OCI-LY7 (cell line): ENCODE measurements around the gene NDUFA6. TPM values are rescaled to one million over a fixed set of nuclear protein-coding genes. Genes with fewer than 3 reads are reported as not detected.

ENCODE experiments used
- BruUV-seq: library from RNA; stranded (reverse); fragments of 400-500 nt; replicated peaks from 2 replicates; lab custom pipeline; 2021; lab: Mats Ljungman, UMichigan
- CTCF ChIA-PET: fragments of 300-600 bp; sonication (Branson Sonifier 250); formaldehyde crosslinking; loops from one replicate; lab custom pipeline; 2022; ENCODE audit warnings: antibody characterized with exemption; ENCODE audit not compliant: unreplicated experiment; lab: Charles Lee
- POLR2A ChIA-PET: fragments of 300-600 bp; sonication (Branson Sonifier 250); formaldehyde crosslinking; loops from one replicate; lab custom pipeline; 2022; ENCODE audit warnings: antibody characterized with exemption; lab: Charles Lee
- DNase-seq: peaks from one replicate; pipeline ENCODE4 v3.0.0-alpha.2; 2015; ENCODE audit warnings: low spot score
- H2AFZ ChIP-seq: fragments of 200-600 bp; sonication (generic), shearing (Covaris generic); 2 replicates; pipeline ENCODE4 v1.6.1; 2014; ENCODE audit warnings: mild to moderate bottlenecking, antibody characterized with exemption, low read length, moderate library complexity
- H3K27ac ChIP-seq: fragments of 200-600 bp; sonication (generic); 2 replicates; pipeline ENCODE4 v1.5.1; 2014; ENCODE audit warnings: mixed run types, low read depth, mild to moderate bottlenecking, moderate library complexity, low read length, inconsistent platforms; ENCODE audit not compliant: poor library complexity, severe bottlenecking
- H3K36me3 ChIP-seq: fragments of 200-600 bp; sonication (generic); 2 replicates; pipeline ENCODE4 v1.6.1; 2014; ENCODE audit warnings: mild to moderate bottlenecking, antibody characterized with exemption, low read length, moderate library complexity, mixed read lengths; ENCODE audit not compliant: insufficient read depth
- H3K4me1 ChIP-seq: fragments of 200-600 bp; sonication (generic); 2 replicates; pipeline ENCODE4 v1.5.1; 2014; ENCODE audit warnings: mild to moderate bottlenecking, low read length; ENCODE audit not compliant: insufficient read depth, poor library complexity, severe bottlenecking
- H3K4me2 ChIP-seq: fragments of 200-600 bp; sonication (generic); 2 replicates; pipeline ENCODE4 v1.6.1; 2014; ENCODE audit warnings: mild to moderate bottlenecking, low read length
- H3K4me3 ChIP-seq: fragments of 200-600 bp; sonication (generic); 2 replicates; pipeline ENCODE4 v1.5.1; 2014; ENCODE audit warnings: mild to moderate bottlenecking, low read depth, low read length; ENCODE audit not compliant: poor library complexity, severe bottlenecking
- H3K79me2 ChIP-seq: fragments of 200-600 bp; sonication (generic); 2 replicates; pipeline ENCODE4 v1.6.1; 2016; ENCODE audit warnings: low read depth, mild to moderate bottlenecking, low read length, moderate library complexity, mixed read lengths; ENCODE audit not compliant: insufficient read depth
- H3K9me2 ChIP-seq: fragments of 200-600 bp; sonication (generic); 2 replicates; pipeline ENCODE4 v1.6.1; 2016; ENCODE audit warnings: mild to moderate bottlenecking, low read length, mixed read lengths; ENCODE audit not compliant: insufficient read depth
- H3K9me3 ChIP-seq: fragments of 200-600 bp; sonication (generic); 2 replicates; pipeline ENCODE4 v1.6.1; 2014; ENCODE audit warnings: mild to moderate bottlenecking, mixed run types, low read length, mixed read lengths
- H4K20me1 ChIP-seq: fragments of 200-600 bp; sonication (generic); 2 replicates; pipeline ENCODE4 v1.6.1; 2014; ENCODE audit warnings: mild to moderate bottlenecking, antibody characterized with exemption, low read length, moderate library complexity, mixed read lengths; ENCODE audit not compliant: insufficient read depth
- EZH2phosphoT487 ChIP-seq: fragments of 200-600 bp; sonication (generic); IDR thresholded peaks from 2 replicates; pipeline ENCODE4 v1.6.1; 2018; ENCODE audit warnings: low read depth, borderline replicate concordance, mild to moderate bottlenecking, mixed run types, antibody characterized with exemption, low read length, moderate library complexity, mixed read lengths
- intact Hi-C: fragments of 100-400 bp; cut with micrococcal nuclease; formaldehyde crosslinking; loops from one replicate; pipeline ENCODE4 v1.10.0; 2022; ENCODE audit not compliant: unreplicated experiment
- total RNA-seq, 2 experiments: library from RNA; depleted of rRNA in 1 of 2; stranded (reverse); fragments of >200 nt in 1 of 2; shearing (Covaris generic) in 1 of 2; gene quantifications; 2 replicates each; pipeline ENCODE4 v1.2.3, GENCODE V29; 2014 to 2022
- TF ChIP-seq, protein P1 (sequence below): fragments of 200-600 bp; sonication (generic); conservative IDR thresholded peaks from 2 replicates; pipeline ENCODE4 v1.5.1; 2014; ENCODE audit warnings: mild to moderate bottlenecking, antibody characterized with exemption, low read length, moderate library complexity, mixed read lengths

Gene NDUFA6
- total RNA-seq, 2 experiments from 2014 or later = 49.8 to 63.8 TPM

DNA sequence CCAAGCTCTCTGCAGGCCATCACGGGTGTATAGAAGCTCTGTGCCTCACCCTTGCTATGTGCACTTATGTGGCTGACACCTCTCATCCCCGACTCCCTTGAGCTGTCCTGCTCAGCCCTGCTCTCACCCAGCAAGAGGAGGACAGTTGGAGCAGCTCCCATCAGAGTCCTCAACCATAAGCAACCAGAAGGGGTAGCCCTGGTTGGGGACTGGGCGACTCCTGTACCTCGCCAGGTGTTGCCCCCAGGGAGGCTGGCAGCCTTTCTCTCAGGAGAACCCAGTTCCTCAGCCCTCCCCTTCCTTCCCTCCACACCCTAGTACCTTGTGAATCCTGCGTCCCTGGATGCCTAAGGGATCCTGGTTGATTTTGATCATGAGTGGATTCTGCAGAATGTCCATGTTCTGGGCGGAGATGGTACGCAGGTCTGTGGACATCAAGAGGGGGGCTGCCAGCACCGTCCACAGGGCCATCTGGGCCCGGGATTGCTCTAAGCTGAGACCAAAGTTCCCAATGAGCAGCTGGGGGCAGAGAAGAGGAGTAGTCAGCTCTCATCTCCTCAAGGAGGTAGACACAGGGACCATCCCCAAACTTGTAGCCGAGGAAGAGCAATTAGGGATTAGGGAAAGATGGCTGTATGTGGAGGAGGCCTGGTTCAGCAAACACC lies 27.9 kb downstream of the NDUFA6 start:
- ChIA-PET CTCF (no interaction called here), POLR2A (interaction anchor here (0.8 kb wide), 1 partner anchor 283 kb away, joined by 3 read pairs; no protein-coding TSS in a partner anchor)
- TF ChIP-seq, protein P1, sequence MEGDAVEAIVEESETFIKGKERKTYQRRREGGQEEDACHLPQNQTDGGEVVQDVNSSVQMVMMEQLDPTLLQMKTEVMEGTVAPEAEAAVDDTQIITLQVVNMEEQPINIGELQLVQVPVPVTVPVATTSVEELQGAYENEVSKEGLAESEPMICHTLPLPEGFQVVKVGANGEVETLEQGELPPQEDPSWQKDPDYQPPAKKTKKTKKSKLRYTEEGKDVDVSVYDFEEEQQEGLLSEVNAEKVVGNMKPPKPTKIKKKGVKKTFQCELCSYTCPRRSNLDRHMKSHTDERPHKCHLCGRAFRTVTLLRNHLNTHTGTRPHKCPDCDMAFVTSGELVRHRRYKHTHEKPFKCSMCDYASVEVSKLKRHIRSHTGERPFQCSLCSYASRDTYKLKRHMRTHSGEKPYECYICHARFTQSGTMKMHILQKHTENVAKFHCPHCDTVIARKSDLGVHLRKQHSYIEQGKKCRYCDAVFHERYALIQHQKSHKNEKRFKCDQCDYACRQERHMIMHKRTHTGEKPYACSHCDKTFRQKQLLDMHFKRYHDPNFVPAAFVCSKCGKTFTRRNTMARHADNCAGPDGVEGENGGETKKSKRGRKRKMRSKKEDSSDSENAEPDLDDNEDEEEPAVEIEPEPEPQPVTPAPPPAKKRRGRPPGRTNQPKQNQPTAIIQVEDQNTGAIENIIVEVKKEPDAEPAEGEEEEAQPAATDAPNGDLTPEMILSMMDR = no peak
- no peak for TF ChIP-seq EZH2phosphoT487
- no peak overlapping the region for H2AFZ ChIP-seq
- H3K4me3 ChIP-seq = no peak overlapping the region
- no peaks in the 10 kb centered on the region for H4K20me1 ChIP-seq
- intact Hi-C loops = no loop called here
- DNase-seq = no peak
- BruUV-seq = no TSS peak
- no peak overlapping the region for H3K4me2 ChIP-seq
- no peak overlapping the region for H3K27ac ChIP-seq
- no peaks in the 10 kb centered on the region for H3K79me2 ChIP-seq
- H3K4me1 ChIP-seq = no peaks in the 10 kb centered on the region
- peaks cover 76% of the 10 kb centered on the region for H3K36me3 ChIP-seq
- H3K9me3 ChIP-seq = no peaks in the 10 kb centered on the region
- no peaks in the 10 kb centered on the region for H3K9me2 ChIP-seq

DNA sequence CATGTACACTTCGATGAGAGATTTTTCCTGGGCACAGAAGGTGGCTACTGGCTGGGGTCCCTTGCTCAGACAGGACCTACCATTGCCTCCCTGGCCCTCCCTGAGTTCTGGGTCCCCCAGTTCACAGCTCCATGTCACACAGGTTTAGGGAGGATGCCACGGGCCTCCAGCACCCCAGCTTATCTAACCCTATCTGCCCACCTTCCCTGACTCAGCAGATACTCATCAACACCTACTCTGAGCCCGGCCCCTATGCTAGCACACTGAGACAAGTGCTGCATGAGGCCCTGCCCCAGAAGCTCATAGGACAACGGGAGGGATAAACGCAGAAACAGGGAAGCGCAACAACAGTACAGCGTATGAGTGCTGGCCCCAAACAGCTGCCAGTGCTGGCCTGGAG lies 29.5 kb downstream of the NDUFA6 start:
- H3K4me2 ChIP-seq = no peak overlapping the region
- H4K20me1 ChIP-seq = no peaks in the 10 kb centered on the region
- no peaks in the 10 kb centered on the region for H3K4me1 ChIP-seq
- BruUV-seq = no TSS peak
- no peak overlapping the region for H3K4me3 ChIP-seq
- no peak for DNase-seq
- ChIA-PET CTCF (no interaction called here), POLR2A (interaction anchor here (0.5 to 1.0 kb wide), 3 partner anchors 27 to 799 kb away, joined by 3 to 5 read pairs (median 4); no protein-coding TSS in a partner anchor)
- H3K9me2 ChIP-seq = no peaks in the 10 kb centered on the region
- H3K27ac ChIP-seq = no peak overlapping the region
- no peaks in the 10 kb centered on the region for H3K79me2 ChIP-seq
- H2AFZ ChIP-seq = no peak overlapping the region
- intact Hi-C loops = no loop called here
- H3K9me3 ChIP-seq = peaks cover 13% of the 10 kb centered on the region
- peaks cover 74% of the 10 kb centered on the region for H3K36me3 ChIP-seq
- no peak for TF ChIP-seq EZH2phosphoT487
- TF ChIP-seq, protein P1 = no peak

DNA sequence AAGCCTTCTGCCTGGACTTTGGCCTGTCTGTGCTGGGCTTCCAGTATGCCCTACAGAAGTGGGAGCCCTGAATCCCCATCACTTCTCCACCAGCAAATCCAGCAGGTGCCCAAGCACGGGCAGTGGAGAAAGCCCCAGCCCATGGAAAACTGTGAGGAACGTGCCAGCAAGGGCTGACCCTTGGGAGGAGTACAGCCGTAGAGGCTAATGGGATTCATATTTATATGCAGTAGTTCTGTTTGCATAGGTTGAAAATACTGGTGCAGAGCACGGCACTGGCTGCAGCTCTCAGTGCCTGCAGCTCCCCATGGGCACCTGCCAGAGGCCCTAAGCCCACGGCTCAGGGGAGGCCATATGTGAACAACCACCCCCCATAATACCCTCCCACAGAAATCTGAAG lies 30.1 kb downstream of the NDUFA6 start:
- Histone ChIP-seq H3K4me2 (no peak overlapping the region), H2AFZ (no peak overlapping the region), H3K36me3 (peaks cover 69% of the 10 kb centered on the region), H3K4me3 (no peak overlapping the region), H3K79me2 (no peaks in the 10 kb centered on the region), H3K27ac (no peak overlapping the region), H3K9me3 (peaks cover 13% of the 10 kb centered on the region), H3K4me1 (no peaks in the 10 kb centered on the region), H3K9me2 (no peaks in the 10 kb centered on the region), H4K20me1 (no peaks in the 10 kb centered on the region)
- ChIA-PET POLR2A (interaction anchor here (0.5 to 1.0 kb wide), 2 partner anchors 28 to 799 kb away, joined by 4 to 5 read pairs; no protein-coding TSS in a partner anchor), CTCF (no interaction called here)
- DNase-seq = no peak
- no peak for TF ChIP-seq EZH2phosphoT487
- TF ChIP-seq, protein P1 = no peak
- no TSS peak for BruUV-seq
- intact Hi-C loops = no loop called here
